Astrocyte (in vitro differentiated cells and primary cell): ENCODE measurements around the gene ACTN1. TPM values are rescaled to one million over a fixed set of nuclear protein-coding genes. Genes with fewer than 3 reads are reported as not detected.

Source experiments
- DNase-seq: peaks from one replicate; pipeline ENCODE4 v3.0.0-alpha.2; 2010; ENCODE audit warnings: low read depth
- FAIRE-seq: peaks from 2 replicates; lab custom pipeline; 2011; peaks lifted over from hg19 to GRCh38; lab: Jason Lieb, UNC
- H2AFZ ChIP-seq: 2 replicates; pipeline ENCODE4 v1.6.0; 2012; ENCODE audit warnings: low read depth, low read length, inconsistent platforms
- H3K27ac ChIP-seq: 2 replicates; pipeline ENCODE4 v1.5.1; 2011; ENCODE audit warnings: low read depth, low read length, inconsistent platforms
- H3K27me3 ChIP-seq: 2 replicates; pipeline ENCODE4 v1.6.0; 2011; ENCODE audit warnings: low read length, inconsistent platforms; ENCODE audit not compliant: insufficient read depth
- H3K36me3 ChIP-seq: 2 replicates; pipeline ENCODE4 v1.5.1; 2011; ENCODE audit warnings: low read length, inconsistent platforms; ENCODE audit not compliant: insufficient read depth
- H3K4me1 ChIP-seq: 2 replicates; pipeline ENCODE4 v1.5.1; 2011; ENCODE audit warnings: low read length, inconsistent platforms; ENCODE audit not compliant: insufficient read depth
- H3K4me2 ChIP-seq: 2 replicates; pipeline ENCODE4 v1.6.0; 2012; ENCODE audit warnings: low read length, inconsistent platforms
- H3K4me3 ChIP-seq: 2 replicates; pipeline ENCODE4 v1.5.1; 2011; ENCODE audit warnings: low read depth, mild to moderate bottlenecking, low read length, inconsistent platforms; ENCODE audit not compliant: insufficient read depth
- H3K79me2 ChIP-seq: 2 replicates; pipeline ENCODE4 v1.6.0; 2012; ENCODE audit warnings: mild to moderate bottlenecking, low read length, inconsistent platforms; ENCODE audit not compliant: insufficient read depth
- H3K9ac ChIP-seq: 2 replicates; pipeline ENCODE4 v1.6.0; 2012; ENCODE audit warnings: mild to moderate bottlenecking, low read length, inconsistent platforms
- H3K9me3 ChIP-seq: 2 replicates; pipeline ENCODE4 v1.5.1; 2012; ENCODE audit warnings: low read depth, mild to moderate bottlenecking, low read length, inconsistent platforms; ENCODE audit not compliant: insufficient read depth
- H4K20me1 ChIP-seq: 2 replicates; pipeline ENCODE4 v1.6.0; 2012; ENCODE audit warnings: low read length, inconsistent platforms; ENCODE audit not compliant: insufficient read depth
- H3K27ac Mint-ChIP-seq: one replicate; pipeline ENCODE4 v1.8.0; 2021; ENCODE audit warnings: mild to moderate bottlenecking, mixed read lengths; ENCODE audit not compliant: unreplicated experiment
- H3K27me3 Mint-ChIP-seq: one replicate; pipeline ENCODE4 v1.8.0; 2021; ENCODE audit warnings: low read depth, mixed read lengths; ENCODE audit not compliant: unreplicated experiment
- H3K36me3 Mint-ChIP-seq: one replicate; pipeline ENCODE4 v1.8.0; 2021; ENCODE audit warnings: low read depth, mixed read lengths; ENCODE audit not compliant: unreplicated experiment
- H3K4me1 Mint-ChIP-seq: one replicate; pipeline ENCODE4 v1.8.0; 2021; ENCODE audit warnings: low read depth, mixed read lengths; ENCODE audit not compliant: unreplicated experiment
- H3K4me3 Mint-ChIP-seq: one replicate; pipeline ENCODE4 v1.8.0; 2021; ENCODE audit warnings: mild to moderate bottlenecking, moderate library complexity, mixed read lengths; ENCODE audit not compliant: unreplicated experiment
- H3K9me3 Mint-ChIP-seq: one replicate; pipeline ENCODE4 v1.8.0; 2021; ENCODE audit warnings: mild to moderate bottlenecking, mixed read lengths; ENCODE audit not compliant: unreplicated experiment
- CTCF ChIP-seq: IDR thresholded peaks from 2 replicates; pipeline ENCODE4 v1.5.1; 2011; ENCODE audit warnings: low read depth, mild to moderate bottlenecking, inconsistent platforms, low read length, moderate library complexity; ENCODE audit not compliant: insufficient read depth
- EZH2 ChIP-seq: IDR thresholded peaks from 2 replicates; pipeline ENCODE4 v1.6.1; 2012; ENCODE audit warnings: mild to moderate bottlenecking, low read length, inconsistent platforms; ENCODE audit not compliant: insufficient read depth
- total RNA-seq: library from RNA; stranded (reverse); gene quantifications from 2 replicates; pipeline ENCODE4 v1.2.1, GENCODE V29; 2021

The ACTN1 gene
- total RNA-seq, 1 donor from 2014 or later, result 1,163 TPM

GRCh38 chr14:68873376-68873775 is 105.7 kb downstream of the ACTN1 start:
- Mint-ChIP-seq H3K27ac (peak overlapping the region; percentile 60), H3K4me1 (no peaks in the 10 kb centered on the region), H3K4me3 (no peak overlapping the region), H3K9me3 (peaks cover 3% of the 10 kb centered on the region), H3K27me3 (no peaks in the 10 kb centered on the region), H3K36me3 (peaks cover 46% of the 10 kb centered on the region)
- peaks cover 87% of the 10 kb centered on the region for H4K20me1 ChIP-seq
- H3K27me3 ChIP-seq, result no peaks in the 10 kb centered on the region
- no peak for TF ChIP-seq EZH2
- DNase-seq (no peak), FAIRE-seq (no peak)
- no peaks in the 10 kb centered on the region for H3K9me3 ChIP-seq
- H3K79me2 ChIP-seq, result peaks cover 46% of the 10 kb centered on the region
- H3K36me3 ChIP-seq, result peaks cover 80% of the 10 kb centered on the region
- no peak overlapping the region for H3K9ac ChIP-seq
- no peak overlapping the region for H3K4me2 ChIP-seq
- H2AFZ ChIP-seq, result no peak overlapping the region
- H3K4me3 ChIP-seq, result no peak overlapping the region
- no peak overlapping the region for H3K27ac ChIP-seq
- H3K4me1 ChIP-seq, result no peaks in the 10 kb centered on the region

- Histone ChIP-seq H3K4me3 (no peak overlapping the region), H3K4me2 (no peak overlapping the region), H3K27me3 (no peaks in the 10 kb centered on the region), H3K9me3 (no peaks in the 10 kb centered on the region), H3K27ac (no peak overlapping the region), H3K79me2 (peaks cover 28% of the 10 kb centered on the region), H3K4me1 (no peaks in the 10 kb centered on the region), H2AFZ (no peak overlapping the region), H3K36me3 (peaks cover 67% of the 10 kb centered on the region), H3K9ac (no peak overlapping the region), H4K20me1 (peaks cover 73% of the 10 kb centered on the region)
- Mint-ChIP-seq H3K4me1 (no peaks in the 10 kb centered on the region), H3K36me3 (peaks cover 37% of the 10 kb centered on the region), H3K27me3 (no peaks in the 10 kb centered on the region), H3K9me3 (peaks cover 3% of the 10 kb centered on the region), H3K27ac (peak overlapping the region; percentile 78), H3K4me3 (no peak overlapping the region)
- FAIRE-seq, result no peak
- TF ChIP-seq EZH2 (no peak), CTCF (no peak)
- DNase-seq, result no peak
Measured at GRCh38 chr14:68871392-68871791, 107.7 kb downstream of the ACTN1 start.

- H3K27me3 ChIP-seq, result no peaks in the 10 kb centered on the region
- H3K9ac ChIP-seq, result no peak overlapping the region
- H3K79me2 ChIP-seq, result peaks cover 6% of the 10 kb centered on the region
- H3K4me1 Mint-ChIP-seq, result peaks cover 3% of the 10 kb centered on the region
- no peaks in the 10 kb centered on the region for H3K27me3 Mint-ChIP-seq
- H3K27ac ChIP-seq, result no peak overlapping the region
- no peaks in the 10 kb centered on the region for H3K9me3 ChIP-seq
- H3K36me3 Mint-ChIP-seq, result peaks cover 41% of the 10 kb centered on the region
- H3K4me2 ChIP-seq, result no peak overlapping the region
- no peak for TF ChIP-seq CTCF
- TF ChIP-seq EZH2, result no peak
- H3K4me3 ChIP-seq, result no peak overlapping the region
- H3K9me3 Mint-ChIP-seq, result peaks cover 10% of the 10 kb centered on the region
- FAIRE-seq (no peak), DNase-seq (no peak)
- peaks cover 27% of the 10 kb centered on the region for H3K36me3 ChIP-seq
- H3K4me1 ChIP-seq, result no peaks in the 10 kb centered on the region
- no peak overlapping the region for H3K27ac Mint-ChIP-seq
- no peak overlapping the region for H3K4me3 Mint-ChIP-seq
- peaks cover 46% of the 10 kb centered on the region for H4K20me1 ChIP-seq
- no peak overlapping the region for H2AFZ ChIP-seq
Measured at GRCh38 chr14:68866991-68867533, 112.0 kb downstream of the ACTN1 start.
